Daoy (cell line): Measurements from ENCODE around the gene EEF2KMT. TPM values are rescaled to one million over a fixed set of nuclear protein-coding genes. Genes with fewer than 3 reads are reported as not detected.
A peak's percentile ranks its signal among the peaks of the same experiment; 100 is the strongest.

Experiments used
- DNase-seq: peaks from one replicate; pipeline ENCODE4 v3.0.0-alpha.2; 2015; ENCODE audit warnings: low read depth
- total RNA-seq: library from RNA; depleted of rRNA; stranded (reverse); fragments of >200 nt; shearing (Covaris generic); gene quantifications from 2 replicates; pipeline ENCODE4 v1.2.3, GENCODE V29; 2014; rRNA removed

EEF2KMT gene
- total RNA-seq, 1 experiment from 2014 or later = 16.7 TPM

GRCh38 chr16:5041600-5042133 lies 55.9 kb downstream of the EEF2KMT start:
- DNase-seq = peak; percentile 85

GRCh38 chr16:5040451-5040850 lies 57.1 kb downstream of the EEF2KMT start:
- no peak for DNase-seq

- DNase-seq = no peak
Measured at GRCh38 chr16:5036228-5037156, 61.1 kb downstream of the EEF2KMT start.

GRCh38 chr16:5035909-5036227 lies 61.7 kb downstream of the EEF2KMT start:
- no peak for DNase-seq

Other genes with a start within 250 kb of the EEF2KMT start
- gene PPL, start 160.6 kb downstream of the EEF2KMT start, total RNA-seq = 0.06 and 0.27 TPM in 2 replicates
- gene SEC14L5, start 139.5 kb downstream of the EEF2KMT start, total RNA-seq = 0.40 TPM in 1 of 2 replicates, not detected in the other
- 13.1 and 13.9 TPM in 2 replicates for gene NAGPA, start 63.9 kb downstream of the EEF2KMT start, total RNA-seq
- gene C16orf89, start 31.8 kb downstream of the EEF2KMT start, total RNA-seq = not detected in 2 replicates
- 15.1 and 20.3 TPM in 2 replicates for gene ALG1, start 26.0 kb downstream of the EEF2KMT start, total RNA-seq